Lung (tissue), 12 donors: ENCODE measurements around the gene MACROH2A1. TPM values are rescaled to one million over a fixed set of nuclear protein-coding genes. Genes with fewer than 3 reads are reported as not detected.

Source experiments
- ATAC-seq: fragments of 200-7000 bp; cut with Tn5 transposase; one replicate; pipeline ENCODE4 v1.9.1; 2020; ENCODE audit warnings: moderate number of reproducible peaks; ENCODE audit not compliant: insufficient read depth, low FRiP score
- DNase-seq, 3 donors: peaks; one replicate each; pipeline ENCODE4 v3.0.0-alpha.2; 2013 to 2017
- H3K27ac ChIP-seq, 2 donors: one replicate each; pipeline ENCODE4 v1.5.1; 2013; ENCODE audit warnings: mild to moderate bottlenecking in 2 of 2, moderate library complexity in 2 of 2, control low read depth in 1 of 2, inconsistent platforms in 1 of 2, low read depth in 1 of 2, low read length in 1 of 2
- H3K27me3 ChIP-seq, 3 donors: one replicate each; pipeline ENCODE4 v1.5.1; 2013; ENCODE audit warnings: low read length in 2 of 3; ENCODE audit not compliant: control insufficient read depth in 3 of 3, insufficient read depth in 3 of 3
- H3K36me3 ChIP-seq, 4 donors: one replicate each; pipeline ENCODE4 v1.5.1; 2013; ENCODE audit warnings: low read length in 4 of 4, mild to moderate bottlenecking in 1 of 4, moderate library complexity in 1 of 4; ENCODE audit not compliant: control insufficient read depth in 4 of 4, insufficient read depth in 4 of 4
- H3K4me1 ChIP-seq, 5 donors: one replicate each; pipeline ENCODE4 v1.5.1; 2013; ENCODE audit warnings: low read length in 5 of 5, mild to moderate bottlenecking in 2 of 5, moderate library complexity in 1 of 5; ENCODE audit not compliant: control insufficient read depth in 5 of 5, insufficient read depth in 5 of 5
- H3K4me3 ChIP-seq: one replicate; pipeline ENCODE4 v1.5.1; 2013; ENCODE audit warnings: mild to moderate bottlenecking, control low read depth, moderate library complexity
- H3K9ac ChIP-seq, 2 donors: one replicate each; pipeline ENCODE4 v1.5.1; 2013; ENCODE audit warnings: low read length in 2 of 2, control low read depth in 1 of 2; ENCODE audit not compliant: insufficient read depth in 1 of 2
- H3K9me3 ChIP-seq, 4 donors: one replicate each; pipeline ENCODE4 v1.5.1; 2013; ENCODE audit warnings: low read length in 3 of 4, mild to moderate bottlenecking in 1 of 4, moderate library complexity in 1 of 4; ENCODE audit not compliant: control insufficient read depth in 4 of 4, insufficient read depth in 3 of 4
- WGBS, 2 donors: extraction: QIAGEN DNeasy Blood & Tissue Kit; methylation state at CpG; one replicate each; pipeline ENCODE4 v1.1.7; 2013; 5-methylcytosine and 5-hydroxymethylcytosine counted together
- polyA plus RNA-seq, 2 donors: library from polyadenylated mRNA; stranded (reverse); fragments of 200-250 nt; gene quantifications; one replicate each; pipeline ENCODE4 v1.2.1, GENCODE V29; 2013
- total RNA-seq, 2 donors: library from RNA; depleted of rRNA in 1 of 2; stranded (reverse); fragments of >200 nt in 1 of 2; gene quantifications; one replicate each; pipeline ENCODE4 v1.2.1, GENCODE V29; 2014 to 2021
- TF ChIP-seq, protein P1 (sequence below): IDR thresholded peaks from 2 replicates; pipeline ENCODE4 v1.5.1; 2012; ENCODE audit warnings: mild to moderate bottlenecking; ENCODE audit errors: control extremely low read depth, extremely low read depth
- donor health status: control.
- donor health status: control.
- donor health status: Bipolar disorder and iron deficiency.
- donor health status: healthy.
- donor health status: DM: yes; HTN: yes; CAD: no.

The MACROH2A1 gene
- total and polyA plus RNA-seq, 4 donors: 149 to 334 (median 248) TPM

DNA sequence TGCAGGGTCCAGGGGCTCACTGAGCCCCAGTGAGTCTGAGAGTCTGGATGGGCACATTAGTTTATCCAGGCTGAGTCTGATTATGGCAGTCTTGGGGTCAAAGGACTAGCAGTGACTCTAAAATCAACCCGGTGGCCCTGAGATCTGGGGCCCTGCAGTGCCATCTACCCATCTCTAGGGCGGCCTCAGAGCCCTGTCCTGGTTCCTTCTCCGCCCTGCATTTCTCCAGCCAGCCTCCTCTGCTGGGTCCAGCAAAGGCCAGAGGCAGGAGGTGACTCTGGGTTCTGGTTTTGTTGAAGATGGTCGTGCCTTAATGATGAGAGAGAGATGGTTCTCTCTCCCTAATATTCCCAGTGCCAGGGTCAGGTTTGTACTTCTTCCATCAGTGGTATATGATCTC lies 33.1 kb upstream of the MACROH2A1 start:
- Histone ChIP-seq H3K27me3 (no peaks in the 10 kb centered on the region), H3K36me3 (no peaks in the 10 kb centered on the region), H3K27ac (no peak overlapping the region), H3K4me3 (no peak overlapping the region), H3K9ac (no peak overlapping the region), H3K4me1 (peaks cover 0 to 62% (median 30%) of the 10 kb centered on the region in 5 donors), H3K9me3 (peaks cover 0 to 5% (median 2%) of the 10 kb centered on the region in 4 donors)
- WGBS, 2 donors: 80 to 86% methylated on average over 4 of the region's 4 CpGs
- TF ChIP-seq, protein P1, sequence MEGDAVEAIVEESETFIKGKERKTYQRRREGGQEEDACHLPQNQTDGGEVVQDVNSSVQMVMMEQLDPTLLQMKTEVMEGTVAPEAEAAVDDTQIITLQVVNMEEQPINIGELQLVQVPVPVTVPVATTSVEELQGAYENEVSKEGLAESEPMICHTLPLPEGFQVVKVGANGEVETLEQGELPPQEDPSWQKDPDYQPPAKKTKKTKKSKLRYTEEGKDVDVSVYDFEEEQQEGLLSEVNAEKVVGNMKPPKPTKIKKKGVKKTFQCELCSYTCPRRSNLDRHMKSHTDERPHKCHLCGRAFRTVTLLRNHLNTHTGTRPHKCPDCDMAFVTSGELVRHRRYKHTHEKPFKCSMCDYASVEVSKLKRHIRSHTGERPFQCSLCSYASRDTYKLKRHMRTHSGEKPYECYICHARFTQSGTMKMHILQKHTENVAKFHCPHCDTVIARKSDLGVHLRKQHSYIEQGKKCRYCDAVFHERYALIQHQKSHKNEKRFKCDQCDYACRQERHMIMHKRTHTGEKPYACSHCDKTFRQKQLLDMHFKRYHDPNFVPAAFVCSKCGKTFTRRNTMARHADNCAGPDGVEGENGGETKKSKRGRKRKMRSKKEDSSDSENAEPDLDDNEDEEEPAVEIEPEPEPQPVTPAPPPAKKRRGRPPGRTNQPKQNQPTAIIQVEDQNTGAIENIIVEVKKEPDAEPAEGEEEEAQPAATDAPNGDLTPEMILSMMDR: no peak
- DNase-seq: no peak
- no peak for ATAC-seq

DNA sequence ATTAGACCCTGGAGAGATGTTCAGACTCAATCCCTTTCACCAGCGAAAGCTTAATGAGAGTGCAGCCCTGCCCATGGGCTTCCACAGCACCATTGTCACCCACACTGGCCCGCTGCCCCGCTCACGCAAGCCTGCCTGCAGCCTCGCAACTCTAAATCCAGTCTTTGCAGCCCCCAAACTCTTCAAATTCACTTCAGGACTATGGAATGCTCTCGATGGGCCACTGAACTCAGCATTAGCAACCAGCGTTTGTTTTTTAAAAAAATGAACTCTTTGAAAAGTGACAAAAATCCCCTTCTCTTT lies 31.1 kb upstream of the MACROH2A1 start:
- Histone ChIP-seq H3K27ac (no peak overlapping the region), H3K36me3 (no peaks in the 10 kb centered on the region), H3K4me3 (no peak overlapping the region), H3K27me3 (no peaks in the 10 kb centered on the region), H3K9me3 (peaks cover 0 to 5% (median 2%) of the 10 kb centered on the region in 4 donors), H3K4me1 (peaks cover 0 to 45% (median 13%) of the 10 kb centered on the region in 5 donors), H3K9ac (peak overlapping the region in 1 of 2 donors; percentile 2)
- 80 to 89% methylated on average over 7 of the region's 7 CpGs for WGBS, 2 donors
- no peak for ATAC-seq
- no peak for DNase-seq
- TF ChIP-seq, protein P1: no peak

DNA sequence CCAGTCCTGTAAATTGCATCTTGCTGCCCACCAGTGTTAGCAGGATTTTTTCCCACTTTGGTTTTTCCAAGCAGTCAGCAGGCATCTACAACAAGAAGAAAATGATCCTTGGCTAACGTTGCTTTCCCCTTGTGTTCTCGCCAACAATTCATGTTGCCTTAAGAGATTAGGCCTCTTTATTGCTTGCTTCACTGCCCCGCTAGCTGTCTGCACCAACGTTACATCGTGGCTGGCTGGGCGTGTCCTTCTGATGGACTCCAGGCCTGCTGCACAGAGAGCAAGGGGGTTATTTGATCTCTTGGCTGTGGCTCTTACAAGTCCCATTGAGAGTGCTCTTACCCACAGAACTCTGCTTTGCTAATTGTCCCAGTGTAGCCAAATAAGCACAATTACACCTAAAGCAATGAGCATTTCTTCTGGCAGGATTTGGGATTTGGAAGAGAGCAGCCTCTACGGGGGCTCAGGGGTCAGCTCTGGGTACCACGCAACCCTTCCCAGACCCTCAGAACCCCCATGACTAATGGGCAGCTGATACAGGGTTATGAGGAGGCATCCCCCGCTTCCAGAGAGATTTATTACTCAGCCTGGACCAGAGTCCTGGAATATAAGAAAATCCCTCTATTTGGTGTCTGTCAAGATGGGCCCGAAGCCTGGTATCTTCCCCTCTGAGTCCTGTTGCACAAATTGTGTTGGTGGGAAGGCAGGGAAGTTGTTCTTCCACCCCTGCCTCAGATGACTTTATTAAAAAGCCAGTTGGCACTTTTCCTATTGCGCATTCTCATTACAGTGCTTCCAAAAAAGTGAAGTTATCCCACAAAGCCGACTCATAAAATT lies 30.5 kb upstream of the MACROH2A1 start:
- H3K36me3 ChIP-seq: no peaks in the 10 kb centered on the region
- 62 to 71% methylated on average over 12 of the region's 12 CpGs for WGBS, 2 donors
- no peak overlapping the region for H3K27ac ChIP-seq
- peak; percentile 75 to 96 (median 91) for DNase-seq
- H3K9ac ChIP-seq: peak overlapping the region in 1 of 2 donors; percentile 2
- H3K4me3 ChIP-seq: no peak overlapping the region
- peaks cover 2 to 39% (median 7%) of the 10 kb centered on the region in 5 donors for H3K4me1 ChIP-seq
- TF ChIP-seq, protein P1: no peak
- peaks cover 0 to 5% (median 2%) of the 10 kb centered on the region in 4 donors for H3K9me3 ChIP-seq
- no peaks in the 10 kb centered on the region for H3K27me3 ChIP-seq
- ATAC-seq: no peak
